Thymus (tissue), 11 donors: ENCODE results near the gene FGG. TPM values are rescaled to one million over a fixed set of nuclear protein-coding genes. Genes with fewer than 3 reads are reported as not detected.
A peak's percentile ranks its signal among the peaks of the same experiment; 100 is the strongest.

Source experiments
- DNase-seq, 9 donors: peaks; one replicate each; pipeline ENCODE4 v3.0.0-alpha.2; 2013; ENCODE audit warnings: low spot score in 9 of 9, low read depth in 6 of 9, missing footprints in 1 of 9
- H3K27ac ChIP-seq, 2 donors: one replicate each; pipeline ENCODE4 v1.5.1; 2013; ENCODE audit warnings: control low read depth in 1 of 2, low read depth in 1 of 2, low read length in 1 of 2, mild to moderate bottlenecking in 1 of 2, moderate library complexity in 1 of 2
- H3K27me3 ChIP-seq, 2 donors: one replicate each; pipeline ENCODE4 v1.5.1; 2013; ENCODE audit warnings: low read length in 1 of 2; ENCODE audit not compliant: control insufficient read depth in 2 of 2, insufficient read depth in 1 of 2
- H3K36me3 ChIP-seq, 2 donors: one replicate each; pipeline ENCODE4 v1.5.1; 2013; ENCODE audit warnings: low read length in 1 of 2, mild to moderate bottlenecking in 1 of 2, moderate library complexity in 1 of 2; ENCODE audit not compliant: control insufficient read depth in 2 of 2, insufficient read depth in 2 of 2
- H3K4me1 ChIP-seq, 2 donors: one replicate each; pipeline ENCODE4 v1.5.1; 2013; ENCODE audit warnings: low read length in 2 of 2; ENCODE audit not compliant: control insufficient read depth in 2 of 2, insufficient read depth in 2 of 2
- H3K4me3 ChIP-seq, 2 donors: one replicate each; pipeline ENCODE4 v1.5.1; 2013; ENCODE audit warnings: low read length in 2 of 2, control low read depth in 1 of 2, mild to moderate bottlenecking in 1 of 2
- H3K9me3 ChIP-seq, 2 donors: one replicate each; pipeline ENCODE4 v1.5.1; 2013; ENCODE audit warnings: low read length in 1 of 2, mild to moderate bottlenecking in 1 of 2; ENCODE audit not compliant: control insufficient read depth in 2 of 2, insufficient read depth in 1 of 2
- WGBS: extraction: QIAGEN DNeasy Blood & Tissue Kit; methylation state at CpG from one replicate; pipeline ENCODE4 v1.1.7; 2013; 5-methylcytosine and 5-hydroxymethylcytosine counted together
- polyA plus RNA-seq: library from polyadenylated mRNA; stranded (reverse); fragments of 200-250 nt; gene quantifications from one replicate; pipeline ENCODE4 v1.2.3, GENCODE V29; 2013
- total RNA-seq: library from RNA; stranded (reverse); fragments of 120-200 nt; gene quantifications from one replicate; pipeline ENCODE4 v1.2.4, GENCODE V29; 2013
- donor health status: healthy.

FGG gene
- total and polyA plus RNA-seq, 2 donors = 0.94 to 1.2 TPM

- no peaks in the 10 kb centered on the region for H3K27me3 ChIP-seq
- H3K27ac ChIP-seq = no peak overlapping the region
- H3K9me3 ChIP-seq = no peaks in the 10 kb centered on the region
- 31% methylated on average over 2 of the region's 2 CpGs for WGBS
- H3K36me3 ChIP-seq = no peaks in the 10 kb centered on the region
- H3K4me1 ChIP-seq = no peaks in the 10 kb centered on the region
- DNase-seq = peak in 1 of 9 donors; percentile 6
- H3K4me3 ChIP-seq = no peak overlapping the region
Measured at GRCh38 chr4:154616731-154617130, 4.3 kb upstream of the FGG start.

- no peaks in the 10 kb centered on the region for H3K9me3 ChIP-seq
- WGBS = 82% methylated on average over 4 of the region's 4 CpGs
- H3K27me3 ChIP-seq = no peaks in the 10 kb centered on the region
- no peak overlapping the region for H3K27ac ChIP-seq
- no peak overlapping the region for H3K4me3 ChIP-seq
- H3K36me3 ChIP-seq = no peaks in the 10 kb centered on the region
- H3K4me1 ChIP-seq = no peaks in the 10 kb centered on the region
- no peak for DNase-seq
Measured at GRCh38 chr4:154616287-154616686, 3.8 kb upstream of the FGG start.

DNA sequence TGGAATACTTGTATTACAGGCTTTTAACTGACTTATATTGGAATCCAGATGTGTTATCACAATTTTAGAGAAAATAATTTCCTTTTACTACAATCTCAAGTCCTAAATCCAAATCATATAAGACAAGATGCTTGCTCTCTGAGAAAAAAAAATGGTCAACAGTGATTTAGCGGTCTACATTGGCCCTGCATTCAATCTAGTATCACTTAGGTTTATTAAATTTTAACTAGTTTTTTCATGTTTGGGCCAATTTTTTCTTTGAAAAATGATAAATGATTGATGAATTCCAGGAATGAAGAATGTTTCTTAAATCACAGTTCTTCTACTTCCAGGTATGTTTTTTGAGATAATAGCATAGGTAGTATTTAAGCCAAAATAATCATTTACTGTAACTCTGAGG lies 2.8 kb upstream of the FGG start:
- no peak overlapping the region for H3K4me3 ChIP-seq
- 97% methylated on average over 1 of the region's 1 CpG for WGBS
- no peaks in the 10 kb centered on the region for H3K9me3 ChIP-seq
- no peak overlapping the region for H3K27ac ChIP-seq
- no peaks in the 10 kb centered on the region for H3K36me3 ChIP-seq
- no peaks in the 10 kb centered on the region for H3K4me1 ChIP-seq
- H3K27me3 ChIP-seq = no peaks in the 10 kb centered on the region
- DNase-seq = no peak

- Histone ChIP-seq H3K27me3 (no peaks in the 10 kb centered on the region), H3K27ac (no peak overlapping the region), H3K9me3 (no peaks in the 10 kb centered on the region), H3K4me3 (no peak overlapping the region), H3K36me3 (no peaks in the 10 kb centered on the region), H3K4me1 (no peaks in the 10 kb centered on the region)
- no peak for DNase-seq
Measured at GRCh38 chr4:154614306-154614705, 1.9 kb upstream of the FGG start.

- Histone ChIP-seq H3K27me3 (no peaks in the 10 kb centered on the region), H3K27ac (no peak overlapping the region), H3K4me3 (no peak overlapping the region), H3K9me3 (no peaks in the 10 kb centered on the region), H3K4me1 (no peaks in the 10 kb centered on the region), H3K36me3 (no peaks in the 10 kb centered on the region)
- no peak for DNase-seq
- WGBS = 97% methylated on average over 1 of the region's 1 CpG
Measured at GRCh38 chr4:154611833-154612232, 623 bp downstream of the FGG start.

DNA sequence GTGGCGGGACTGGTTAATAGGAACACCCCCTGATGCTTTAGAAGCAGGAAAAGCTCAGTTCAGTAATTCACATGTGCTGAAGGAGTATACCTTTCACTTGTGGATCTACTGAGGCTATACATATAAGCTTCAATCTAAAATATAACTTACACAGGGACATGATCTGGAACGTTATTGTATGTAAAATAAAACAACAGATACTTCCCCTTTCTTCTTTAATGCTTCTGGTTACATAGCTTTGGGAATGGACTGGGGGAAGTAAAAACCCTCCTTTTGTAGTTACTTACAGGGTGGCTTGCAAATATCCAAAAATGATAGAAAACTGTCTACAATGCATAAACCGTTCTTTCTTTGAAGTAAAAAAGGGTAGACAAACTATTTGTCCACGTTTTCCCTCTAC lies 1.9 kb downstream of the FGG start:
- no peak overlapping the region for H3K4me3 ChIP-seq
- no peaks in the 10 kb centered on the region for H3K9me3 ChIP-seq
- no peaks in the 10 kb centered on the region for H3K4me1 ChIP-seq
- no peak for DNase-seq
- WGBS = 50% methylated on average over 4 of the region's 4 CpGs
- H3K27me3 ChIP-seq = no peaks in the 10 kb centered on the region
- H3K36me3 ChIP-seq = no peaks in the 10 kb centered on the region
- H3K27ac ChIP-seq = no peak overlapping the region

GRCh38 chr4:154609532-154609931 lies 2.9 kb downstream of the FGG start:
- Histone ChIP-seq H3K4me1 (no peaks in the 10 kb centered on the region), H3K4me3 (no peak overlapping the region), H3K27me3 (no peaks in the 10 kb centered on the region), H3K36me3 (no peaks in the 10 kb centered on the region), H3K27ac (no peak overlapping the region), H3K9me3 (no peaks in the 10 kb centered on the region)
- 94% methylated on average over 4 of the region's 4 CpGs for WGBS
- DNase-seq = no peak

GRCh38 chr4:154608361-154609252 lies 3.8 kb downstream of the FGG start:
- Histone ChIP-seq H3K4me3 (no peak overlapping the region), H3K9me3 (no peaks in the 10 kb centered on the region), H3K4me1 (no peaks in the 10 kb centered on the region), H3K27ac (no peak overlapping the region), H3K36me3 (no peaks in the 10 kb centered on the region), H3K27me3 (no peaks in the 10 kb centered on the region)
- no peak for DNase-seq
- WGBS = 96% methylated on average over 3 of the region's 3 CpGs

GRCh38 chr4:154606728-154607723 lies 5.4 kb downstream of the FGG start:
- 94% methylated on average over 6 of the region's 6 CpGs for WGBS
- Histone ChIP-seq H3K27ac (no peak overlapping the region), H3K9me3 (no peaks in the 10 kb centered on the region), H3K4me1 (no peaks in the 10 kb centered on the region), H3K36me3 (no peaks in the 10 kb centered on the region), H3K4me3 (no peak overlapping the region), H3K27me3 (no peaks in the 10 kb centered on the region)
- no peak for DNase-seq
